Stimulated activated CD8-positive, alpha-beta memory T cell treated with anti-CD3 and anti-CD28 coated beads, Interleukin-15, amount 100 ng/mL, for 24 hours (primary cell): Measurements from ENCODE around the gene BMPR2.
"Not testable (repeated sequence)": the region's sequence is repeated elsewhere in the genome, so short reads cannot be mapped to it uniquely, and the experiment has no call there.

ENCODE experiments used
- DNase-seq: peaks from one replicate; pipeline ENCODE4 v3.0.0-alpha.2; 2020; ENCODE audit warnings: low read depth

The BMPR2 gene

GRCh38 chr2:202375609-202376408, at the start of gene BMPR2:
Gene BMPR2, plus strand, starts transcription at chr2:202376327. Its CDS starts 1,148 bp downstream, at chr2:202377475.
- DNase-seq, result peak; percentile 72

GRCh38 chr2:202327858-202328257, 48.3 kb upstream of the BMPR2 start:
- no peak for DNase-seq

- no peak for DNase-seq
These were observed 40.2 kb upstream of the BMPR2 start for GRCh38 chr2:202335791-202336467.

GRCh38 chr2:202337151-202337550, 39.0 kb upstream of the BMPR2 start:
- DNase-seq, result no peak

- no peak for DNase-seq
These were observed 38.3 kb upstream of the BMPR2 start for GRCh38 chr2:202337706-202338346.

GRCh38 chr2:202339071-202339870, 36.9 kb upstream of the BMPR2 start:
- no peak for DNase-seq

GRCh38 chr2:202344178-202344577, 31.9 kb upstream of the BMPR2 start:
- DNase-seq, result no peak

GRCh38 chr2:202346180-202346579, 29.9 kb upstream of the BMPR2 start:
- no peak for DNase-seq

- no peak for DNase-seq
These were observed 22.7 kb upstream of the BMPR2 start for GRCh38 chr2:202353430-202353829.

- DNase-seq, result no peak
These were observed 20.1 kb upstream of the BMPR2 start for GRCh38 chr2:202355993-202356505.

GRCh38 chr2:202358924-202359323, 17.2 kb upstream of the BMPR2 start:
- DNase-seq, result not testable (repeated sequence)

GRCh38 chr2:202360646-202361045, 15.5 kb upstream of the BMPR2 start:
- DNase-seq, result no peak

GRCh38 chr2:202361108-202361507, 15.0 kb upstream of the BMPR2 start:
- no peak for DNase-seq

GRCh38 chr2:202373490-202373889, 2.6 kb upstream of the BMPR2 start:
- no peak for DNase-seq

- DNase-seq, result not testable (repeated sequence)
These were observed 1.7 kb upstream of the BMPR2 start for GRCh38 chr2:202374383-202374782.

GRCh38 chr2:202375033-202375608, 1.0 kb upstream of the BMPR2 start:
- no peak for DNase-seq

- DNase-seq, result peak; percentile 5
These were observed 506 bp downstream of the BMPR2 start for GRCh38 chr2:202376460-202377206.

GRCh38 chr2:202377207-202377761, 1.2 kb downstream of the BMPR2 start:
- DNase-seq, result no peak

GRCh38 chr2:202378001-202378400, 1.9 kb downstream of the BMPR2 start:
- DNase-seq, result no peak

- no peak for DNase-seq
These were observed 2.7 kb downstream of the BMPR2 start for GRCh38 chr2:202378662-202379358.
